ENCODE data around the gene HCN2. TPM values are rescaled to one million over a fixed set of nuclear protein-coding genes. Genes with fewer than 3 reads are reported as not detected.
"Not testable (repeated sequence)": the region's sequence is repeated elsewhere in the genome, so short reads cannot be mapped to it uniquely, and the experiment has no call there.

HCN2 gene
- total RNA-seq, 1 donor from 2014 or later, result not detected

DNA sequence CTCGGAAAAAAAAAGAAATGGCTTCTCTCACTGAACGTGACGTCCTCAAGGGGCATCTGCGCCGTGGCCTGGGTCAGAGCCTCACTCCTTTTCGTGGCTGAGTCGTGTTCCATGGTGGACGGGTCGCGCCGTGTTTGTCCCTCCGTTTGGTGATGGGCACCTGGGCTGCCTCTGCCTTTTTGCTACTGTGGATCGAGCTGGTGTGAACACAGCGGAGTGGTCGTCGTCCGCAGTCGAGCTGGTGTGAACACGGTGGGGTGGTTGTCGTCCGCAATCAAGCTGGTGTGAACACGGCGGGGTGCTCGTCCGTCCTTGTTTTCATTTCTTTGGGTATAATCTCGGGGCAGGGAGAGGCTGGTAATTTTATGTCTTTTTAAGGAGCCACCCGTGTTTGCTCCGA, 11.6 kb downstream of the HCN2 start:
- H3K27me3 Mint-ChIP-seq (ENCODE audit: insufficient read depth, low read depth), result peaks cover 11% of the 10 kb centered on the region
- Histone ChIP-seq H3K27me3 (no peaks in the 10 kb centered on the region), H4K20me1 (ENCODE audit: low read depth) (peaks cover 3% of the 10 kb centered on the region), H3K4me2 (no peak overlapping the region), H3K27ac (no peak overlapping the region), H3F3A (ENCODE audit: low read depth) (no peaks in the 10 kb centered on the region), H3K9me3 (ENCODE audit: low read depth) (no peaks in the 10 kb centered on the region), H3K4me1 (peaks cover 2% of the 10 kb centered on the region), H3K36me3 (no peaks in the 10 kb centered on the region), H3K4me3 (no peak overlapping the region), H2AFZ (replicated peaks) (no peak overlapping the region), H3K79me2 (ENCODE audit: low read depth) (no peaks in the 10 kb centered on the region), H3K9ac (no peak overlapping the region)
- peaks cover 17% of the 10 kb centered on the region for H3K9me3 Mint-ChIP-seq
- no peak overlapping the region for H3K4me3 Mint-ChIP-seq
- no peaks in the 10 kb centered on the region for H3K4me1 Mint-ChIP-seq
- H3K27ac Mint-ChIP-seq, result no peak overlapping the region
- TF ChIP-seq, protein P1, sequence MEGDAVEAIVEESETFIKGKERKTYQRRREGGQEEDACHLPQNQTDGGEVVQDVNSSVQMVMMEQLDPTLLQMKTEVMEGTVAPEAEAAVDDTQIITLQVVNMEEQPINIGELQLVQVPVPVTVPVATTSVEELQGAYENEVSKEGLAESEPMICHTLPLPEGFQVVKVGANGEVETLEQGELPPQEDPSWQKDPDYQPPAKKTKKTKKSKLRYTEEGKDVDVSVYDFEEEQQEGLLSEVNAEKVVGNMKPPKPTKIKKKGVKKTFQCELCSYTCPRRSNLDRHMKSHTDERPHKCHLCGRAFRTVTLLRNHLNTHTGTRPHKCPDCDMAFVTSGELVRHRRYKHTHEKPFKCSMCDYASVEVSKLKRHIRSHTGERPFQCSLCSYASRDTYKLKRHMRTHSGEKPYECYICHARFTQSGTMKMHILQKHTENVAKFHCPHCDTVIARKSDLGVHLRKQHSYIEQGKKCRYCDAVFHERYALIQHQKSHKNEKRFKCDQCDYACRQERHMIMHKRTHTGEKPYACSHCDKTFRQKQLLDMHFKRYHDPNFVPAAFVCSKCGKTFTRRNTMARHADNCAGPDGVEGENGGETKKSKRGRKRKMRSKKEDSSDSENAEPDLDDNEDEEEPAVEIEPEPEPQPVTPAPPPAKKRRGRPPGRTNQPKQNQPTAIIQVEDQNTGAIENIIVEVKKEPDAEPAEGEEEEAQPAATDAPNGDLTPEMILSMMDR (IDR thresholded peaks at IDR 0.05), result no peak
- TF ChIP-seq EZH2 (IDR thresholded peaks at IDR 0.05), result no peak
- no peak for TF ChIP-seq EZH2phosphoT487 (IDR thresholded peaks at IDR 0.05)
- DNase-seq (ENCODE audit: low spot score), result no peak
- H3K36me3 Mint-ChIP-seq, result no peaks in the 10 kb centered on the region

DNA sequence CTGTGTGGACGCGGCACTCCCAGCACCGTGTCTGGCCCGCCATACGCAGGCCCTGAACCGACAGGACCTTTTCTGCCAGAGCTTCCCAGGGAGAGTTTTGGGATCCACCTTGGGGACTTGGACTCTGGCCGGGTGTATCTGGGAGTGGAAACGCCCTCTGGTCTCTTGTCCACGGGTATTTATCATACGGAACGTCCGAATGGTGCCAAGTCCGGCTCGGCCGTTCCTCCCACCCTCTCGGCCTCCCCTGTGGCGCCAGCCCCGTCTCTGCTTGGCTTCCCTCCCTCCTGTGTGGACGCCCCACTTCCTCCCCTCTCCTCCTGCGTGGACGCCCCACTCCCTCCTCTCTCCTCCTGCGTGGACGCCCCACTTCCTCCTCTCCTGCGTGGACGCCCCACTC, 12.1 kb downstream of the HCN2 start:
- no peaks in the 10 kb centered on the region for H3K36me3 ChIP-seq
- peaks cover 9% of the 10 kb centered on the region for H3K27me3 Mint-ChIP-seq (ENCODE audit: insufficient read depth, low read depth)

DNA sequence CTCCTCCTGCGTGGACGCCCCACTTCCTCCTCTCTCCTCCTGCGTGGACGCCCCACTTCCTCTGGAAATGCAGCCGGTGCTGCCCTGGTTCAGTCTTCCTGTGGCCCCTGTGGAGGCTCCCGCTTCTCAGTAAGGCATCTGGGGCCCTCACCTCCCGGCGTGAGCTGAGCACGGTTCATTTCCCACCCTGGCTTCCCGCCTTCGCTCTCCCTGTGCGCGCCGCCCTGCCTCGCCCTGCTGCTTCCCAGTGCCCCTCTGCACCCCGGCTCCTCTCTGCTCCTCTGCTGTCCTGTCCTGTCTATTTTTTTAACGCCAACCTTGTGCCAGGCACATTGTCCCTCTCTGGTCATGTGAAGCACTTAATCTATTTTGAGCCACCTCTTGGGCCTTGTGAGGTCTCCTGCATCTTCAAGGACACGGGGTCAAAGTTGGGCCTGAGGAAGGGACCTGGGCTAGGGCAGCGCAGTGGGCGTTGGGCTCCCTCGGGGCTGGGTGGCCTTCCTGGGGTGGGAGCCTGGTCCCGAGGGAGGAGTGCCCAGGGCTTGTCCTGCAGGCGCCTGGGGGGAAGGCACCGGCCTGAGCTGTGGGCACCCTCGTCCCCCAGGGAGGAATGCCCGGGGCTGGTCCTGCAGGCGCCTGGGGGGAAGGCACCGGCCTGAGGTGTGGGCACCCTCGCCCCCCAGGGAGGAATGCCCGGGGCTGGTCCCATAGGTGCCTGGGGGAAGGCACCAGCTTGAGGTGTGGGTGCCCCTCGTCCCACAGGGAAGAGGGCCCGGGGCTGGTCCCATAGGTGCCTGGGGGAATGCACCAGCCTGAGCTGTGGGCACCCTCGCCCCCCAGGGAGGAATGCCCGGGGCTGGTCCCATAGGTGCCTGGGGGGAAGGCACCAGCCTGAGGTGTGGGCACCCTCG, 13.0 kb downstream of the HCN2 start:
- Histone ChIP-seq H3K36me3 (no peaks in the 10 kb centered on the region), H3K9ac (no peak overlapping the region), H3K4me2 (no peak overlapping the region), H4K20me1 (ENCODE audit: low read depth) (no peaks in the 10 kb centered on the region), H3K79me2 (ENCODE audit: low read depth) (no peaks in the 10 kb centered on the region), H3F3A (ENCODE audit: low read depth) (no peaks in the 10 kb centered on the region), H3K9me3 (ENCODE audit: low read depth) (no peaks in the 10 kb centered on the region), H2AFZ (replicated peaks) (no peak overlapping the region), H3K4me3 (no peak overlapping the region), H3K27me3 (no peaks in the 10 kb centered on the region), H3K4me1 (no peaks in the 10 kb centered on the region), H3K27ac (no peak overlapping the region)
- Mint-ChIP-seq H3K27ac (no peak overlapping the region), H3K27me3 (ENCODE audit: insufficient read depth, low read depth) (peaks cover 9% of the 10 kb centered on the region), H3K9me3 (peaks cover 17% of the 10 kb centered on the region), H3K36me3 (no peaks in the 10 kb centered on the region), H3K4me3 (no peak overlapping the region), H3K4me1 (no peaks in the 10 kb centered on the region)
- TF ChIP-seq, protein P1 (IDR thresholded peaks at IDR 0.05), result no peak
- TF ChIP-seq EZH2 (IDR thresholded peaks at IDR 0.05) (no peak), EZH2phosphoT487 (IDR thresholded peaks at IDR 0.05) (no peak)
- no peak for DNase-seq (ENCODE audit: low spot score)

More for the DNA sequence above, 12.1 kb downstream of the HCN2 start:
- H3K4me3 Mint-ChIP-seq, result no peak overlapping the region
- H3K27ac Mint-ChIP-seq, result no peak overlapping the region
- Histone ChIP-seq H3F3A (ENCODE audit: low read depth) (no peaks in the 10 kb centered on the region), H2AFZ (replicated peaks) (no peak overlapping the region), H3K79me2 (ENCODE audit: low read depth) (no peaks in the 10 kb centered on the region), H3K4me1 (no peaks in the 10 kb centered on the region), H3K9ac (no peak overlapping the region), H3K4me3 (no peak overlapping the region), H3K27ac (no peak overlapping the region), H3K27me3 (no peaks in the 10 kb centered on the region), H3K4me2 (no peak overlapping the region), H4K20me1 (ENCODE audit: low read depth) (no peaks in the 10 kb centered on the region), H3K9me3 (ENCODE audit: low read depth) (no peaks in the 10 kb centered on the region)
- H3K36me3 Mint-ChIP-seq, result no peaks in the 10 kb centered on the region
- no peak for TF ChIP-seq EZH2phosphoT487 (IDR thresholded peaks at IDR 0.05)
- TF ChIP-seq EZH2 (IDR thresholded peaks at IDR 0.05), result no peak
- TF ChIP-seq, protein P1 (IDR thresholded peaks at IDR 0.05), result no peak
- DNase-seq (ENCODE audit: low spot score), result no peak
- peaks cover 17% of the 10 kb centered on the region for H3K9me3 Mint-ChIP-seq
- no peaks in the 10 kb centered on the region for H3K4me1 Mint-ChIP-seq

DNA sequence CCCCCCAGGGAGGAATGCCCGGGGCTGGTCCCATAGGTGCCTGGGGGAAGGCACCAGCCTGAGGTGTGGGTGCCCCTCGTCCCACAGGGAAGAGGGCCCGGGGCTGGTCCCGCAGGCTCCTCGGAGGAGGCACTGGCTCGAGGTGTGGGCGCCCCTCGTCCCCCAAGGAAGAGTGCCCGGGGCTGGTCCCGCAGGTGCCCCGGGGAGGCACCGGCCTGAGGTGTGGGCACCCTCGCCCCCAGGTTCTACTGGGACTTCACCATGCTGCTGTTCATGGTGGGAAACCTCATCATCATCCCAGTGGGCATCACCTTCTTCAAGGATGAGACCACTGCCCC, 13.6 kb downstream of the HCN2 start:
- H3K4me3 Mint-ChIP-seq; H3K9ac ChIP-seq; H3K36me3 ChIP-seq; H3K36me3 Mint-ChIP-seq; H3K79me2 ChIP-seq (ENCODE audit: low read depth); DNase-seq (ENCODE audit: low spot score); H2AFZ ChIP-seq (replicated peaks); H3K27ac ChIP-seq; H3F3A ChIP-seq (ENCODE audit: low read depth); H3K4me1 ChIP-seq; H3K4me3 ChIP-seq; H3K4me1 Mint-ChIP-seq; H4K20me1 ChIP-seq (ENCODE audit: low read depth); H3K27me3 Mint-ChIP-seq (ENCODE audit: insufficient read depth, low read depth); H3K4me2 ChIP-seq; H3K9me3 ChIP-seq (ENCODE audit: low read depth); H3K27me3 ChIP-seq; H3K27ac Mint-ChIP-seq: not testable (repeated sequence)
- H3K9me3 Mint-ChIP-seq, result peaks cover 17% of the 10 kb centered on the region

DNA sequence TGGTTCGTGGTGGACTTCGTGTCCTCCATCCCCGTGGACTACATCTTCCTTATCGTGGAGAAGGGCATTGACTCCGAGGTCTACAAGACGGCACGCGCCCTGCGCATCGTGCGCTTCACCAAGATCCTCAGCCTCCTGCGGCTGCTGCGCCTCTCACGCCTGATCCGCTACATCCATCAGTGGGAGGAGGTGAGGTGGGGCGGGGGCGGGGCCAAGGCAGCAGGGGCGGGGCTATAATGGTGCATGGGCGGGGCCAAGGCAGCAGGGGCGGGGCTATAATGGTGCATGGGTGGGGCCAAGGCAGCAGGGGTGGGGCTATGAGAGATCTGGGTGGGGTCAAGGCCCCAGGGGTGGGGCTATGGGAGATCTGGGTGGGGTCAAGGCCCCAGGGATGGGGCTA, 14.1 kb downstream of the HCN2 start:
- H3K9me3 Mint-ChIP-seq, result peaks cover 17% of the 10 kb centered on the region
- not testable (repeated sequence) for H3K9me3 ChIP-seq (ENCODE audit: low read depth); H3K79me2 ChIP-seq (ENCODE audit: low read depth); H3K27me3 ChIP-seq; H3K36me3 Mint-ChIP-seq; H4K20me1 ChIP-seq (ENCODE audit: low read depth); H3K27me3 Mint-ChIP-seq (ENCODE audit: insufficient read depth, low read depth); H3K4me1 Mint-ChIP-seq; H3K4me3 ChIP-seq; H3K4me3 Mint-ChIP-seq; DNase-seq (ENCODE audit: low spot score); H3K4me1 ChIP-seq; H3K27ac Mint-ChIP-seq; H3K27ac ChIP-seq; H3K36me3 ChIP-seq; H3F3A ChIP-seq (ENCODE audit: low read depth); H3K4me2 ChIP-seq; H2AFZ ChIP-seq (replicated peaks); H3K9ac ChIP-seq

Data from neural progenitor cell (in vitro differentiated cells).